Caki2 (cell line): Measurements from ENCODE around the gene TNFRSF11A. TPM values are rescaled to one million over a fixed set of nuclear protein-coding genes. Genes with fewer than 3 reads are reported as not detected.

Experiments
- DNase-seq: peaks from one replicate; pipeline ENCODE4 v3.0.0-alpha.2; 2015; ENCODE audit warnings: low read depth
- in situ Hi-C: cut with HindIII; loops from 2 replicates; pipeline ENCODE4 v1.10.0; 2016; ENCODE audit warnings: low sequenced_read_pairs, low pct_unique_long_range_greater_than_20kb, mixed read lengths
- total RNA-seq: library from RNA; depleted of rRNA; stranded (reverse); fragments of >200 nt; shearing (Covaris generic); gene quantifications from 2 replicates; pipeline ENCODE4 v1.2.3, GENCODE V29; 2014; ENCODE audit warnings: low replicate concordance

Gene TNFRSF11A
- total RNA-seq, 1 experiment from 2014 or later: 4.3 TPM

DNA sequence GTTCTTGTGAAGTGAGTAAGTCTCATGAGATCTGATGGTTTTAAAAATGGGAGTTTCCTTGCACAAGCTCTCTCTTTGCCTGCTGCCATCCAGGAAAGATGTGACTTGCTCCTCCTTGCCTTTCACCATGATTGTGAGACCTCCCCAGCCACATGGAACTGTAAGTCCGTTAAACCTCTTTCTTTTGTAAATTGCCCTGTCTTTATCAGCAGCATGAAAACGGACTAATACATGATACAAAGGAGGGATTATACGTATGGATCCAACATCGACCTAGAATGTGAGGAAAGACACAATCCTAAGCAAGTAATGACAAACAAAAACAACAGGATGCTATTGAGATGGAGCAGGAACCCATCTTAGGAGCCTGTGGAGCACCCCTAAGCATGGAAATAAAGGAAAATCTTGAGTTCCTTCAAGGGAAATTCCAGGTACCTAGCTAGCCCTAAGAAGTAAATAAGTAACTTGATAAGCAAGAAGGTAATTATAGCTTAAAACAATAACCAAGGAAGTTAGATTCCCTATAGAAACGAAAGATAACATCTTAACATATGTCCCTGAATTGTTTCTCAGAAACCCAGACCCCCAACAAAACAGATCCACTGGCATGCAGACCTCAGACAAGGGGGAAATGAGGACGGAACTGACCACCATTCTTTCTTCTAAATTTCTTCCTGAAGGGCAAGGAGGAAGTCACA lies 1.5 kb upstream of the TNFRSF11A start:
- no peak for DNase-seq
- in situ Hi-C loops: no loop called here

DNA sequence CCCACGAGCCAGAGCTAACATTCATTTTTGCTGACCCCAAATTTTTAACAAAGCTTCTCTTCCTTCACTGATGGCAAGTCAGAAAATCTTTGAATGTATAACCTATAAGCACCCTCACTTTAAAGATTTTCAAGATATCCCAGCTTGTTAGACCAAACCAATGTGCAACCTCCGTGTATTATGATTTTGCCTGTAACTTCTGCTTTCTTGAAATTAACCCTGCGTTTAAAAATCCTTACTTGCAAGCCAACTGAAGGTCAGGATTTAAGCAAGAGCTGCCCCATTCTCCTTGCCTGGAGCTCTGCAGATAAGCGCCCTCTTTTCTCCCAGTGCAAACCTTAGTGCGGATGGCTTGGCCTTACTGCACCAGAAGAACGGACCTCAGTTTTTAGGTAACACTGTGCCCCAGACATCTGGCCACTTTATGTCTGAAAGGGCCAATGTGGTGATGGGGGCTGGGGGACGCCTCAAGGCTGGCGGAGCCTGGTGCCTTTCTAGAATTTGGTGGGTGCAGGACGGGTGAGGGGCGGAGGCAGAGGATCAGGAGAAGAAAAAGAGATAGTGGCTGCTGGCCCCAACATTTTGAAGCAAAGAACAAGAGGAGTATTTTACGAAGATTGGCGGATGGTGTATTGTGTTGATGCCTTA lies 805 bp upstream of the TNFRSF11A start:
- in situ Hi-C loops: no loop called here
- no peak for DNase-seq

DNA sequence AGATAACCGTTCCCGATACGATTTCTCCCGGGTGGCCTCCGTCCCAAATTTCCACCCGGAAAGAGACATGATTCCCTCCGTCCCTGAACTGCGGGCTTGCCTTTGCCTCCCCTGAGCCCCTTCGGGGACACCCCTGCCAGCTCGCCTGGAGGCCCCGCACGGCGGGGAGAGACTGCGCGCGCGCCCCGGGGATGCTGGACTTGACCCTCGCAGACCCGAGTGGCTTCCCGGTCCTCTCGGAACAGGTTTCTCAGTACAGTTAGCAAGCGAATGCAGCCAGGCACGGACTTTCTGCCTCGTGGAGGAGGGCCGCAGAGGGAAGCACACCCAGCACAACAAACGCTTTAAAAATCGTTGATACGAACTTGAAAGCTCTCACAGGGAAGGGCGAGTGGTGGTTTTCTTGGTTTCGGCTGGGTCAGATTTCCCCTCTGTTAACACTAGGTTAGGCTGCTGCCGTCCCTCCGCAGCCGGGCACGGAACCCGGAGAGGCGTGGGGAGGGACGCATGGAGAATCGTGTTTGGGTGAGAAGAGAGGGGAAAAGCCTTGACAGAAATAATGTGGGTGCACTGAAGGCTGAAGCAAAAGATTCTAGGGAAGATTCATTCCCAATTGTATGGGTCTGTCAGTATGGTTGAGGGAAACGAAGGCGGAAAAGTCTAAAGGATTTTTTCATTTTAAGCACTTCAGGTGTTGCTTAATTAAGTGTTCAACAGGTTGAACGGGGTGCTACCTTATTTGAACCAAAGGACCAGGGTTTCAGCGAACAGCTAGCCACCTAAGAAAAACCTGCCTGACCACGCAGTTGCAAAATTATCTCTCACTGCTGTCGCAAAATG lies 916 bp downstream of the TNFRSF11A start:
- DNase-seq: peak; percentile 16
- in situ Hi-C loops: no loop called here

DNA sequence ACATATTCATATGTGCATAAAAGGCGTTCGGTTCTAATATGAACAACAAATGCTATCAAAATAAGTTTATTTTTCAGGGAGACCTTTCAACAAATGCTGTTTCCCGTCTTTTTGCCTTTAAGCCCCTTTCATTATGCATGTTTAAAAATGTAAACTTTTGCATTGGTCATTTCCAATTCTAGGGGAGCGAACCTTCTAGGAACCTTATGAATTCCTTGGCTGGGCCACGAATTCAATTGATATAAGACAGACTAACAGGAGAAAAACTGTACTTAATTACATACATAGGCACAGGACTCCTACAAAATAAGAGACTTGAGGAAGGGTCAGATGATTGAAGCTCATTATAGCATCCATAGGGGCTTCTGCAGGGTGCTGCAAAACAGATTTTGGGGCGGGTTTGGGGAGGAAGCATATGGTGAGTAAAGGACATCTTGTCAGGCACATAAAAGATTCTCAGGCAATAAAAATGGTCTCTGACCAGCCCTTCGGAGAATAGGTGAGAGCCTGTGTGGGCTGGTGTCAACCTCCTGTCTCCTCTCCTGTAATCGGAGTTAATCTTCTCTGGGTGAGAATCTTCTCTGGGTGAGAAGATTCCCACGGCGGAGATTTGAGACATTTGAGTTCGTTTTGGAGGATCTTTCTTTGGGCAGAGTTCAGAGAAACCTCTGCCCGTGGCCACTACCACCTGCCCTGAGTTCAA lies 1.7 kb downstream of the TNFRSF11A start:
- in situ Hi-C loops: no loop called here
- DNase-seq: no peak

DNA sequence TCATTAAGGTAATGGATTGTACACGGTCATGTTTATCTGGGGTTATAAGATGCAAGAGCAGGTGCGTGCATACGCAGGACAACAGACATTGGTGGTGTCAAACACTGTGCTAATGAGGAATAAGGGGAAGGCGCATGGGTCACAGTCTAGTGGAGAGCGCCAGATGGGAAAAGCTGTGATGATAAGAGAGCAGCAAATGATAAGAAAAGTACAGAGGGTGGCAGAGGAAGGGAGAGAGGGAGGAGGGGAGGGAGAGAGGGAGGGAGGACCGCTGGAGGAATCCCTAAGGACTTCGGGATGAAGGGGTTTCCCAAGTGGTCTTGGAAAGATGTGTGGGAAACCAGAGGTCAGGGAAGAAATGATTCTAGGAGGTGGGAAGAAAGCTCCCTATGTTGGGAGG lies 2.9 kb downstream of the TNFRSF11A start:
- no peak for DNase-seq
- in situ Hi-C loops: no loop called here

DNA sequence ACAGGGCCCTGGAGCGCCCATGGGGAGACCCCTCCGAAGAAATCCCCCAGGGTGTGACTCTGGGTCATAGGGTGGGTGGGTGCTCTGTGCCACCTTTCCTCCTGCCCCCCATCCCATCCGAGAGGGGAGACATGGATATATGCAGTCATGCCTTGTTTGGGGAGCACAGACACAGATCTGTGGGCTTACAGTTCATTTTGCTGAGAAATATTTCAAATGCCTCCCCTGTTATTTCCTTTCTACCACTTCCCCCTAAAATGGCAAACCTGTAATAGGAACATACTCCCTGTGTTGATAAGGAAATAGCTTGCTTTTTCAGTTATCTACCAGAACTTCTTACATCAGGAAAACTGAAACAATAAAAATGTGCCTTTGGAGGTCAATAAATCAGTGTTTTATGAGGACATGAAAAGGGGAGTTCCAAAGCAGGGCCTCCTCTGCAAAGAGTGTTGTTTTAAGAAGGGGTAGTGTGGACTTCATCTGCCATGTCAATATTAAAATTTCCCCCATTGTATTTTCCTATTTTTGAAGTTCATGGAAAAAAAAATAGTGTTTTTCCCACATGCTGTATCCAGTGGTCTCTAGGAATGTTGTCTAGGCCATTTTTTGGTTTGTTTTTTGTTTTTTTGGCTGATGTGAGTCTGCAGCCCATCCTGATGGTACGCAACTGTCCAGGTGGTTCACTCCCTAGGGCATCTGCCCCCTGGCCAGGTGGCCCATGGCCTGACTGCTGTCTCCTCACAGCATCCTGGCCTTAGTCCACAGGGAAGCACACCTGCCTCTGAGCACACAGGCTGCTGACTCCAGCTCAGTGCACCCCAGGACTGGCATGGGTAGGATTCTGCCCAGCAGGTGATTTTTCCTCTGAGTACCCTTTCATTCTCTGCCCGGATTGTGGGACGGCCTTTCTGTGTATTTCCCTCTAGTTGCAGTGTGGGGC lies 3.7 kb downstream of the TNFRSF11A start:
- in situ Hi-C loops: no loop called here
- DNase-seq: no peak

DNA sequence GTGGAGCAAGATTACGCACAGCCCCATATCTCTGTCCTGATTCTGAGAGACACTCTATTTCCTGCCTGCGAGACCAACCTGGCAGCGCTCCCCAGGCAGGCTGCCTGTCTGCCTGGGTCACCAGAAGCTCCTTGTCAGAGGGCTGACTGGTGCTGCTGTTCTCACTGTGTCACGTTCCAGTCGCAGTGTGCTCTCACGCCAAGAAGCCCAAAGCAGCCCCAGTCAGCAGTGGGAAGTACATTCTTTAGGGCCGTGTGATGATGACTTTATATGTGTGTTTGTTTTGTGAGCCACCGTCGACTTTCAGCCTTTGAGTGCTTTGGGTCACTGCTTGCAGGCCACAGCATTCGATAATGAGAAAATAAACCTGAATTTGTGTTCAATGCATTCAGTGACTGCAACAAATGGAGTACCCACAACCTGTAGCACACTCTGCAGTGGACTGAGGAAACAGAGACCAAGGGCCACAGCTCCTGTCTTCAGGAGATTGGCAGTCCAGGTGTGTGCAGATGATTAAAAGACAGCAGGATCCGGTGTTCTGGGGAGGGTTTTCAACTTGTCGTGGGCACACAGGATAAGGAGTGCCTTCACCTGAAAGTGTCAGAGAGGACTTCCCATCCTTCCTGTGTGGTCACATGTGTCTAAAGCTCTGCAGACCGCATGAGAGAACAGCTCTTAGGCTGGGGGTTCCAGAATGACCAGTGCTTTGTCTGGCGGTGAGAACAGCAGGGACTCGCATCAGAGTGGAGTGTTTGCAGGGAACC lies 4.8 kb downstream of the TNFRSF11A start:
- peak; percentile 68 for DNase-seq
- in situ Hi-C loops: no loop called here

DNA sequence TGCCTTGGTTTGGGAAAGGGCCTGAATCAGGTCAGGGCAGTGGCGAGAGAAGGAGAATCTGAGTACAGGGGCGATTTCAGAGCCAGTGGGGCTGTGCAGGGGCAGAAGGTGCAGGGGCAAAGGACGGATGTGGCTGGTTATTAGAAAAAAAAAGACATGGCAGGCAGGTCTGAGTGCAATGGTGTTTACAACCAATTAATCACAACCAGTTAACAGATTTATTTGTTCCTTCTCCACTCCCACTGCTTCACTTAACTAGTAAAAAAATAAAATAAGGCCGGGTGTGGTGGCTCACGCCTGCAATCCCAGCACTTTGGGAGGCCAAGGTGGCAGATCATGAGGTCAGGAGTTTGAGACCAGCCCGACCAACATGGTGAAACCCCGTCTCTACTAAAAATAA lies 5.5 kb downstream of the TNFRSF11A start:
- in situ Hi-C loops: no loop called here
- no peak for DNase-seq

DNA sequence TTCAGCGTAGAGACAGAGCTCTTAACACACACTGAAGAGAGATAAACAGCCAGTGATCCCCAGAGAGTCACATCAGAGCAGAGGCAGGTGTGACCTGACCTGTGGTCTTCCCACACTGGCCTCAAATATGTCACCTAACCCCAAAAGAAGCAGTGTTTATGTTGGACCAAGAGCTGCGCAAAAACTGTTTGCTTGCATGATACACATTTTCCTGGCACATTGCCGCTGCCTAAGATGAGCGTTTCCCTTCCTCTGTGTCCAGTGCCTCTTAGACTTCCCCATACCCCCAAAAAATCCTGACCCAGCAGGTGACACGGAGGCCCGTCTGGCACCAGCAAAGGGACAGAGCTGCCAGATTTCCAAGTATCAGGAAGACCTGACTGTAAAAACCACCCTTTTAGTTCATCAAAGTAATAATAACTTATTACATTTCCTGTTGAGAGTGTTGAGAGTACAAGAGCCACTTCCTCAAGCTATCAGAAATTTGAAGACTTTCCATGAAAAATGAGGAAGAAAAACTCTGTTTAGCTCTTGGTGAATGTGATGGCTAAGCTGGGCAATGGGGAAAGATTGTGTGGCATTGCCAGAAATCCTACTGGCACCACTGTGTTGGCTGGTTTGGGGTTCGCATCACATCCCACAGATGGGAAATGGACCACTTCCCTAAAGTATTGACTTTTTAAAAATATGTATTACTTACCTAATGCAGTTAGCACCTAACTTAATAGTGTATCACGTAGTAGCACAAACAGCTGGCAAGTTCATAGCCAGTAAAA lies 6.7 kb downstream of the TNFRSF11A start:
- in situ Hi-C loops: no loop called here
- DNase-seq: no peak

DNA sequence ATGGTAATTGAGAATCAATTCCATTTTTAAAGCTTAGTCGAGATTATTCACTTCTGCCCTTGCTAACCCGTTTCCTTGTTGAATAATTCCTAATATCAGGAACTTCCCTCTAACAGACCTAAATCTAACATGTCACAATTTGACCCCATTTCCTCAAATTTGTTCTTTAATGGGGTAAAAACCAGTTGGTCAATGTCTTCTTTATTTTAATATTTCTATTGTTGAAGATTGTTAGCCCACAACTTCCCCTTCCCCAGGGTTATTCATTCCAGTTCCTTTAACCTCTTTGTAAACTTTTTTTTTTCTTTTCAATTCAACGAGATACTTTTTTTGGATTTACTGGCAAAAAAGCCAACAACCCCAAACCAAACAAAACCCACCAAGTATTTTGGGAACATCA lies 7.3 kb downstream of the TNFRSF11A start:
- in situ Hi-C loops: no loop called here
- DNase-seq: no peak

DNA sequence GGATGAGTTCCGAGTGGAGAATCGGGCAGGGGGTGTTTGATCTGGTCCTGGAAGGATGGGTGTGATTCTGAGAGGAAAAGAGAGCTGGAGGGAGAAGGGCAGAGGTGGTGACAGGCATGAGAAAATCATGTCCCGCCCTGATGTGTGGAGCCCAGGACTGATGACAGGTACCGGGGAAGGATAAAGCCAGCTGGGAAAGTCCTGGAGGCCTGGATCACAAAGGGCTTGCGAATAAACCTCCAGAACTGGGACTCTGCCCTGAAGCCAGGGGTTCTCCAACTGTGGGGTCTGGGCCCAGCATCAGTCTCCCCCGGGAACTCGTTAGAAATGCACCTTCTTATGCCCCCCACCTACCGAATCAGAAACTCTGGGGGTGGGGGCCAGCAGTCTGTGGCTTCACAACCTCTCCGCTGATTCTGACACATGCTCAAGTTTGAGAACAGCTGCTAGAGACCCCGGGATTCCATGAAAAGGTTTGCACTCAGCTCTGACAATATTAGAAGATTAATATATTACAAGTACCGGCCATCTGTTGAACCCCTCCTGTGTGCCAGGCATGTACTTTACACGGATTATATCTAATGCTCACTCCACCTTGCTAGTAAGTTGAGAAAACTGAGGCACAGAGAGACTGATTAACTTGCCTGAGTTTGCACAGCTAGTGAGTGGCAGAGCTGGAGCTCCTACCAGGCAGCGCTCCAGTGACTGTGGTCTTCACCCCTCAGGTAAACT lies 8.0 kb downstream of the TNFRSF11A start:
- in situ Hi-C loops: no loop called here
- DNase-seq: no peak

DNA sequence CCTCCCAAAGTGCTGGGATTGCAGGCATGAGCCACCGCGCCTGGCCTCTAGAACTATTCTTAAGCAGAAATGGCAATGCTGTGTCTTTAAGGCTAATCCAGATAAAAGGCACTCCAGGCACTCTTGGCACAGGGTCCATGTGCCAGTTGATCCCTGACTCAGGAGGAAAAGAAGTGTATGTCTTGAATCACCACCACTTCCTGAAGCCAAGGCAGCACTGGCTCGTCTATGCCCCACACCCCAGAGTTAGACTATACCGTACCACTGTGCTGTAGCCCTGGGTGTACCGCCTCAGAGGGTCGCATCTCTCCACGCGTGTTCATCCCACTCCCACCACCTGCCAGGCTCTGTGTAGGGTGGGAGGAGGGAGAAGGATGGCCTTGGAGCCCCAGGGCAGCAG lies 9.0 kb downstream of the TNFRSF11A start:
- no peak for DNase-seq
- in situ Hi-C loops: no loop called here

DNA sequence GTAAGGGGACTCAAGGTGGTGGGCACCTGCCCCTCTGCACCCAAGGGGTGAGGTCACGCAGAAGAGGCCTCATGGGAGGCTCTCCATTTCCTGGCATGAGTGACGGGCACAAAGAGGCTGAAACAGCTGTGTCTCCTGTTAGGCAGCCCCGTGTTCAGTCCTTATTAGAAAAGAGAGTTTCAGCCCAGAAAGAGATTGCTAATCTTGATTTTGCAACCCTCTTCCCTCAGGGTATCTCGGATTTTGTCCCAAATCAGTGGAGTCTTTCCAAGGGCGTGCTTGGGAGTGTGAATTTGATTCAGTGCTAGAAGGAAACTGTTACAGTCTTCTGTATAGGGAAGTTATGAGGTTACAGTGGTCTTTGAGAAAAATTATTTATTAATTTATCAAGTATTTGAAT lies 10.4 kb downstream of the TNFRSF11A start:
- DNase-seq: no peak
- in situ Hi-C loops: no loop called here

DNA sequence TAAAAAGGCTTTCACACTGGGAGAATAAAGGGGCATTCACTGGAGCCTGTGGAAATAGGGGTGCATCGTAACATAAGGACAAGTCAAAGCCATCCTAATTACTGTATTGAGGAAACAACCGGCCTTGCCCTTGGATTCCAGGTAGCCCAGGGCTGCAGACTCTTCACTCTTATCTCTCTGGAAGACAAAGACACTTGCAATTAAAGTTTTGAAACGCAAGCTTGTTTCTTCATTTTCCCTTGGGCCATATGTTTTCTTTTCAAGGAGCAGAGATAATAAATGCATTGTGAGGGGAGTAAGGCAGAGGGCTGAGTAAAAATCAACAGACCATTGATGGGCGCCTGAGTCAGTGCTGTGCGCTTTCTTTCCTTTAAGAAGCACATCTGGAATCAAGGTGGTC lies 11.5 kb downstream of the TNFRSF11A start:
- DNase-seq: no peak
- in situ Hi-C loops: no loop called here

DNA sequence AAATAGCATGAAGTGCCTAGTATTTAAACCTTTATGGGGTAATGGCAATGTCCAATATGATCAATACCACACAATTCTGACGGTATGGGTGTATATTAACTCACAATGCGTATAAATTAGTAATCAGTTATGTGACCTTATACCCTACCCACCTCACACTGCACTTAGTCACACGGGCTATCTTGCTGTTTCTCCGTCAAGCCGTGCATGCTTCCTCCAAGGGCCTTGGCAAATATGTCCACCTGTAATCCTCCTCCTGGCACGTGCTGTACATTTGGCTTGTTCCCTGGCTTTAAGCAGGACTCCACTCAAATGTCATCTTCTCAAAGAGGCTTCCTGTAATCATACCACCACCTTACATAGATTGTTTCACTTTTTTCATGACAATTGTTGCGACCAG lies 12.2 kb downstream of the TNFRSF11A start:
- in situ Hi-C loops: no loop called here
- no peak for DNase-seq
